ENCODE data around the gene UACA.
"Not testable (repeated sequence)": the region's sequence is repeated elsewhere in the genome, so short reads cannot be mapped to it uniquely, and the experiment has no call there.

The UACA gene

DNA sequence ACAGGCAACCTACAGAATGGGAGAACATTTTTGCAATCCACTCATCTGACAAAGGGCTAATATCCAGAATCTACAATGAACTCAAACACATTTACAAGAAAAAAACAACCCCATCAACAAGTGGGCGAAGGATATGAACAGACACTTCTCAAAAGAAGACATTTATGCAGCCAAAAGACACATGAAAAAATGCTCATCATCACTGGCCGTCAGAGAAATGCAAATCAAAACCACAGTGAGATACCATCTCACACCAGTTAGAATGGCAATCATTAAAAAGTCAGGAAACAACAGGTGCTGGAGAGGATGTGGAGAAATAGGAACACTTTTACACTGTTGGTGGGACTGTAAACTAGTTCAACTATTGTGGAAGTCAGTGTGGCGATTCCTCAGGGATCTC is 100.3 kb downstream of the UACA start:
- DNase-seq = not testable (repeated sequence)

DNA sequence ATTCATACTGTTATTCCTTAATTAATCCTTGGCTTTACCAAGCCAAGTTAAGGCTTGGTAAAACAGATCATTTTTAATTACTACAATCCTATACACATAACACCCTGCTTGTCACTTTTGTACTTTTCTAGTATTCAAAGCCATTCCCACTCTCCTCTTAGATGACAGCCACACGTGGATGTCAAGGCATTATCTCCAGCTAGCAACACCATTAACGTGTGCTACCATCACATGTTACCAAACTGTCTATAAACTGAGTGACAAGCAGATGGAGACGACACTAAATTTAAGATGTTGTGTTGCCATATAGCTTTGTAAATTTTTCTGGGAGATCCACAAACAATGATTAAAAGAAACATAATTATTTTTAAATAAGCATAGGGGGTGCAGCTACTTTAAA is 103.7 kb downstream of the UACA start:
- DNase-seq = no peak

DNA sequence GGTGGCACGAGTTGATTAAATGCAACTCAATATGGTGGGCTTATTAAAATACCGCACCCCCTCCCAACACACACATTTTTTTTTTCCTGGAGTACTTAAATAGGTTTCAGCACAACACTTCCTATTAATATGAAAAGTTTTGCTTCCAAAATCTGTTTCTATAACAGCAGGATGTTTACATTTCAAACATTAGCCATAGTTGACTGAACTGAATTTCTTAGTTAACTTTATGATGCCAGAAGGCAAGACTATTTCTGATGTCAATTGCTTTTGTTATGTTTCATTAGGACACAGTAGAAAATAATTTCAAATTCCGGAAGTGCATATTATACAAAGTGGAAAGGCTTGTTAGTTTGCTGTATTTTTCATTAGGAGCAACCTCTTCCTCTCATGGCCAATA is 104.7 kb downstream of the UACA start:
- no peak for DNase-seq

DNA sequence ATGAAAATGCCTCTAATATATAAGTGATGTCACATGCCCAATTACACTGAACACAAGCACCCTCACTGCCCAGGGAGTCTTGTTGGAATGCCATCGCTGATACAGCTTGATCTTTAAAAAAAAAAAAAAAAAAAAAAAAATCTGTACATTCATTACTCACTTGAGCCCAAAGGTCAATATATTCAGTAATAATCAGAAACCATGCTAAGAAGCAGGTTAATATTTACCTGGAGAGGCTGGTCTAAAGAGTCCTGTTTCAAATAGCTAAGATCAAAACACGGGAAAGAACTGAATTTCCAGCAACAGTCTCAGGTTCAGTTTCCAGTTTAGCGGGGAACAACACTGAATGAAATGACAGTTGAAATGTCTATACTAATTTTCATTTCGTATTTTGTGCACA is 109.9 kb downstream of the UACA start:
- no peak for DNase-seq

DNA sequence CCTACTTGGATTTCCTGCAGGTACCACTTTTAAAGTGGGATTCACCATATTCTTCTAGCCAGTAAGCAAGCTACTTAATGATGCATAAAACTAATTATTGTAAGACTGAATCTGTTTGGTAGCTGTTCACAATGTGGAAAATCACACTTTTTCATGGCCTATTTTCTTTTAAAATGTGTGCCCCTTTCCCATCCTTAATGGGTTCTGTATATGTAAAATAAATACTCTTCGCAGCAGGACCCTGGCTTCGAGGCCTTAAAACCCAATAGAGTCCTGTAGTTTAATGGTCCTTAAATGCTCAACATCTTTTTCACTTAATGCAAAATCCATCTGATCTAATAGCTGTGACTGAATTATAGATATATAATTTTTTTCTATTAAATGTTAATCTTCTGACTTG is 111.0 kb downstream of the UACA start:
- DNase-seq = no peak

DNA sequence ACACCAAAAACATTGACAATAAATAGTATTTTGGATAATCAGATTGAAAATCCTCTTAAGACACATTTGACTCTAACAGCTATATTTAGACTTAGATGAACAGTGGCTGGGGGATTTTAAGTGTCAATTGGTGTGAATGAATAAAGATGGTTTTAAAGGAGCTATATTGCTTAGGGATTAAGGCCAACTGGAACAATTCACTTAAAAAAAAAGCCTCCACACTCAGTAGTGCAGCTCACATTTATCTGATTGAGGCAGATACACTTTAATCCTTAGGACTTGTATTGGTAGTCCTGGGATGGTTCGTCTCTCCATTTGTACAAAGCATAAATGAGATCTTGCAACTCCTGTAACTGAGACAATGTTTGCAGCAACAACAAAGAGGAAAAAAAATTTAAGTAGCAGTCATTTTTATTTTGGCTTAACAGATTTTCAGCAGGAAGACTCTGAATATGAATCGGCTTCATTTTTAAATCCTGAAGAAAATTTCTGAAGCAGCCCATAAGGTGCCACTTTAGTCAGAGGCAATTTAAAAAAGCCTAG is 112.0 kb downstream of the UACA start:
- no peak for DNase-seq

DNA sequence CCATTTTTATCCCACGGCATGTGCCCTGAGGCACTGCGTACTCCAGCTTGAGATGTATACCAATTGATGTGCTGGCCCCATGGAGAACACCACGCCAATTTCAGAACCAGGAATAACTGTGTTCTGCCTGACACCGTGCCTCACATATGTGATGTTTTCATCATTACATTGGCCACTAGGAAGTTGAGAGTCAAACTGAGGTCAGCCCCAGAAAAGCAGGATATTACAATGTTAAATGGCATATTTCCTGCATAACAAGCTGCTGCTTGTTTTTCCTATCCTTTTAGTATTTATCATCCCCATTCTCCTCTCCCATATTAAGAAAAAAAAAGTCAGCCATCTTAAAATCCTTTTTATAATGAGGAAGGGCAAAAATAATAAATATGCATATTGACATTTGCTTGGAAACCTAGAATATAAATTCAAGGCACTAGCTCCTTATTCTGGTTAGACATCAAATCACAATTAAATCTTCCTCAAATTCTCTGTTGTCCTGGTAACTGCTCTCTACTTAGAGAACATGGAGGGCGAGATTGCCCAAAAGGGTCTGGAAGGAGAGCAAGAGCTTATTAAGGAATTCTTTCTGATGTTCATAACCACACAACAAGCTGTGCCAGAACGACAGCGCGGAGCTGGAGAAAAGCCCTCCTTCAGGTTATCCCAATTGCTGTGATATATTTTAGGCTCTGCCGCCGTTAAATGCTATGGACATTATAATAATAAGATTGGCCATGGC is 112.6 kb downstream of the UACA start:
- no peak for DNase-seq

DNA sequence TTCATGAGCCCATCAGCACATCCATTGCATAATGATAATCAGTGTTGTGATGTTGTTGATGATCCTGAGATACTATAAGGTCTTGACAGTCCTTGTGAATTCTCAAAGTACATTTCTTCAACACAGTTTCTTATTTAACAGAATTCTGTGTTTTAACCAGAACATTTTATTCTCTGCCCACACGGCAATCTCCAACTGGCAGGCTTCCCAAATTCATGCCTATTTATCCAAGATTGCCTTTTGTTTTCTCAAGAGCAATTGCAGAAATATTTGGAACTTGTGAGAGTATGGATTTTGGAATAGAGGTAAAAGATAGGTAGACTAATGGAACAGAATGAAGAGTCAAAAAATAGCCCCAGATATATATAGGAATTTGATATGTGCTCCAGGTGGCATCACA is 116.0 kb downstream of the UACA start:
- DNase-seq = no peak

DNA sequence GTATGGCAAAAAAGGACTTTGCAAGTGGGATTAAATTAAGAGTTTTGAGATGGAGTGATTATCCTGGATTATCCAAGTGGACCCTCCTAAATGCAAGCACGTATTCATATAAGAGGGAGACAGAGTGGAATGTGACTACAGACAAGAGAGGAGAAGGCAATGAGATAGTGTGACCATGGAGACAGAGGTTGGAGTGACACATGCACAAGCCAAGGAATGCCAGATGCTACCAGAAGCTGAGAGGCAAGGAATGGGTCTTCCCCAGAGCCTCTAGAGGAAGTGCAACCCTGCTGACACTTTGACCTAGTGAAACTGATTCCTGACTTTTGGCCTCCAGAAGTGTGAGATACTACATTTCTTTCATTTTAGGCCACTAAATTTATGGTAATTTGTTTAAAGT is 117.2 kb downstream of the UACA start:
- no peak for DNase-seq

DNA sequence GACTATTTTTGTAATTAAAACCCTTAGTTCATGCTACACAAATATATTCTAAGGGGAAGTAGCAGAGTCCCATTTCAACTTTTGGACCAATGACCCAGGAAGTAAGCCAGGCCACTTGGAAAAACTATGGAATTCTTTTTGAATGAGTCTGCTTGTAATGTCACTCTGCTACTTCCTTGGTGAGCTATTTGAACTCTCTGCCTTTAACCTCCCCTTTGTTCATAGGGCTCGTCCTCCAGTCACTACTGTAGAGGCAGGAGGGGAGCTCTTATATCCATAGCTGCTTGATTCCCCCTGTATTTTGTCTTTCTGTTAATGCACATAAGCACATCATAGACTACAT is 119.6 kb downstream of the UACA start:
- no peak for DNase-seq

DNA sequence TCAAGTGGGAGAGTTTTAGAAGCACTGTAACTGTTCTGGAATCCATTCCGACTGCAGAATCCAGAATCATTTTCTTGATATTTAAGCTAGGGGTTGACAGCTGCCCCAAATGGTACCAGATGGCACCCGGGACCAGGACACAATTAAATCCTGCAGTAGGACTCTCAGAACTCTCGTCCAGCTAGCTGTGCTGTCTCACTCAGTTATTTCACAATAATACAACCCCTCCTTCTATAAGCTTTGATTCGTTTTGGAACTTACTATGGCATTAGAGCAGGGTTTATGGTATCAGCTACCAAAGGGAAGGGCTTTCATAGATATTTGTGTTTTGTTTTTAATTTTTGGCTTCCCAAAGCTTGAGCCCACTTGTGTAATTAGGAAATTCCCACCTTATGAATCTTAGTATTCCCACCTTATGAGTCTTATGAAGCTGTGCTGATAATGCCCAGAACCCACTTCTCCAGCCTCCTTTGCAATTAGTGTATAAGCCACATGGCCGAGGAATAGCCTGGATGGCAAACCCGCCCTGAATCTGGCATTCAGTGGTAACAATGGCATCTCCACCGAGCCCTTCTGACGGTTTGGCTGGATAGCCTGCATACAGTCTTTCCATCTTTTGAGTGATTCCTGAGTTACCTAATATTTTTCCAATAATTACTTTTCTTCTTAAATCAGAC is 120.1 kb downstream of the UACA start:
- no peak for DNase-seq

DNA sequence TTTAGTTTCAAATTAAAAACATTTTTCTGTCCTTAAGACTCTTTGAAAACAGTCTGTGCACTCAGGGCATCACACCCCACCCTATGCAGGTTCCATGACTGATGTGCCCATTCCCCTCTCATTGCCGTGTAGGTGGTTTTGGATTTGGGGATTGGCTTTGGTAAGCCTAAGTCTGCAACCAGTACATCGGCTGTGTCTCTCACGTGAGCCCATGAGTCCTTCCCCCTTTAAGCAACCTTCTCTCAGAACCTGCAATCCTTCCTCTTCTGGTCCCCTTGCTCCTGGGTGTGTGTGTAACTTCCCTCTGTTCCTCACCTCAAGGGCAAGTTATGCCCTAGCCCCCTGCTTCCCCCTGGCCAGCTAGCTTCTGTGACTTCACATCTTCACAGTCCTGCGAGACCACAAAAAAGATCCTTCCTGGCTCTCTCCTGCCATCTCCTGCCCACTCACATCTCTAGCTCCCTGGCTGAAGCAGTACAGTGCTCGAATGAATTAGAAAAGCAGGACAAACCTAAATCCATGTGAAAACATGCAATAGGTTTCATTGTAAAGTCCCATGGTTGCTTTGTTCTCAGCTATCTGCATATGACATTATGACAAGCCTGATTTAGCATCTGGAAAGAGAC is 126.7 kb downstream of the UACA start:
- peak in 1 of 2 donors; percentile 11 for DNase-seq

DNA sequence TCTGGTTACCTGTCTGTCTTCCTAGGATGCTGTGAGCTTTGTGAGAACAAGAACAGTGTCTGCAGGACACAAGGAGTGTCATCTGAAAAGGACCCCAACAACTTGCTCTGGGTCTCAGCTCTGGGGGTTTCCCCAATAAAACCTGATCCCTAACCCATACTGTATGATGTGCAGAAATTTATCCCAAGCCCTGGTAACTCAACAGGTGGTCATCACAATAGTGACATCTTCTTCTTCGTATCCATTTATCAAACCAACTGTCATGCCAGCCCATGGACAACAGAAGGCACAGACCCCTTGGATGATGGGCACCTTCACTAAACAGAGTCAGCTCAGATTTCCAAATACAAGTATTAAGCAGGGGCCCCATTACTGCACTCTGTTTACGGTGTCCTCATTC is 127.5 kb downstream of the UACA start:
- no peak for DNase-seq

DNA sequence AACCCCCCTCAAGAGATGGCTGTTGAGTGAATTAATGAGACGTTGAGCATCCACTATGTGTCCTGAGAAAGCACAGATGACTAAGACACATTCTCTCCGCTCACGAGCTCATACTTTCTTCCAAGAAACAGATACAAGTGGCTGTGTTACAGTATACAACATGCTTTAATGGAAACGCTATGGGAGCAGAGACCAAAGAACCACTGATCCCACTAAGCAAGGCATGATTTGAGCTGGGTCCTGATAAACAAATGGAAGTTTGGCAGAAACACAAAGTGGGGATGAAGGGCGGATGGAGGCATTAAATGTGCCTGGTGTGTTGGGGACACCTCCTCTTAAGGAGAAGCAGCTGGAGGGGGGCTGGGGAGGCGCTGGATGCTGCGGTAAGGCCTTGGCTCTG is 129.4 kb downstream of the UACA start:
- no peak for DNase-seq

DNA sequence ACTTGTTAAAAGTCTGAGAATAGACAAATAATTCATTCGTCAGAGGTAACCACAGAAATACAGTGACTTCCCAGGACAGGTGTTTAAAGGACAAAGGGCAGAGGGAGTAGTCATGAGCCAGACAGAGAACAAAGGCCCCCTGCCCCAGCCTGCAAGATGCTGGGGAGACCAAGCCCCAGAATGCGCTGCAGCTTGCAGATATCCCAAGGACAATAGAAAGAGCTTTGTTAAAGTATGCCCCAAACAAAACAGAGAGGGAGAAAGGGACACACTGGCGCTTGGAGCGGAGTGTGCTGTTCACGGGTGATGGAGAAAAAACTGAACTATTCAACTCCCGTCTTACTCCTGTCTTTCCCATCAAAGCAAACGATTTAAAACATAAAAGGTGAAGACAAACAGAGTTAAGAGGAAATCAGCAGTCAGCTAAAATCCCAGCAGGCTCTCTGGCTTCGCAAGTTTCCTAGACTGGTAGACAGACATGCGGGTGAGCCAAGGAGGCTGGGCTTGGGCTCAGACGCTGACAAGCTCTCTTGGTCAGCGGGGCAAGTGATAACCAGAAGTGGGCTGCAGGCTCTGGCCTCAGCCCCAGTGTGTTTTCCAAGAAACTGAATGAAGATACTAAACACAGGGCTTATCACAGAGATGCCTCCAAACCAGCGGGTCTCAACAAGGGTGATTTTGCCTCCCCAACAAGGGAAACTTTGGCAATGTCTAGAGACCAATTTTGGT is 130.1 kb downstream of the UACA start:
- DNase-seq = no peak

DNA sequence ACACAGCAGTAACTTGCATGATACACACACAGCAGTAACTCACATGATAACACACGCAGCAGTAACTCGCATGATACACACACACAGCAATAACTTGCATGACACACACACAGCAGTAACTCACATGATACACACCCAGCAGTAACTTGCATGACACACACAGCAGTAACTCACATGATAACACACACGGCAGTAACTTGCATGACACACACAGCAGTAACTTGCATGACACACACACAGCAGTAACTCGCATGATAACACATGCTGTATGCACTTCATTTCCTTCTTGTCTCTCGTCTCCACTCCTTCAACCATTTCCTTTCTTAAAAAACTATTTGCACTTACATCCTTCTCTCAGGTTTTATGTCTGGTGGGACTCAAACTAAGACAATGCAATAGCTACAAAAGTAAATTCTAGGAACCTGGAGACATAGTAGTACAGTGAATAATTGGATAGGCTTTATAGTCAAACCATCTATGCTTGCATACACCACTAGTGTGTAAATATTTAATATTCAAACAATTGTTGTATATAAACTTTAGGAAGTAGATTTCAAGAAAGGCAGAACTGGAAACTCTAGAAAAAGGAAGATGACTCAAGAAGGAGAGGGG is 130.8 kb downstream of the UACA start:
- DNase-seq = peak in 1 of 2 donors; percentile 17

DNA sequence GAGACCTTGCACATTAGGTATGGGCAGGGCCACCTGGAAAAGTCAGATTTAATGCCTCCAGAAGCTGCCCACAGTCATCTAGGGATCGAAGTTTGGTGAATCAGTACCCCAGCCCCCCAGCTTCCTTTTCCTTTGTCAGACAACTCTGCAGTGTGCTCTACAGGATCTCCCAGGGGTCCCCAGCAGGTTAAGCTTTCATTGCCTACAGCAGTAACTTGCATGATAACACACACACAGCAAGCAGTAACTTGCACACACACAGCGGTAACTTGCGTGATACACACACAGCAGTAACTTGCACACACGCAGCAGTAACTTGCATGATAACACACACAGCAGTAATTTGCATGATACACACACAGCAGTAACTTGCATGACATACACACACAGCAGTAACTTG is 131.3 kb downstream of the UACA start:
- no peak for DNase-seq

DNA sequence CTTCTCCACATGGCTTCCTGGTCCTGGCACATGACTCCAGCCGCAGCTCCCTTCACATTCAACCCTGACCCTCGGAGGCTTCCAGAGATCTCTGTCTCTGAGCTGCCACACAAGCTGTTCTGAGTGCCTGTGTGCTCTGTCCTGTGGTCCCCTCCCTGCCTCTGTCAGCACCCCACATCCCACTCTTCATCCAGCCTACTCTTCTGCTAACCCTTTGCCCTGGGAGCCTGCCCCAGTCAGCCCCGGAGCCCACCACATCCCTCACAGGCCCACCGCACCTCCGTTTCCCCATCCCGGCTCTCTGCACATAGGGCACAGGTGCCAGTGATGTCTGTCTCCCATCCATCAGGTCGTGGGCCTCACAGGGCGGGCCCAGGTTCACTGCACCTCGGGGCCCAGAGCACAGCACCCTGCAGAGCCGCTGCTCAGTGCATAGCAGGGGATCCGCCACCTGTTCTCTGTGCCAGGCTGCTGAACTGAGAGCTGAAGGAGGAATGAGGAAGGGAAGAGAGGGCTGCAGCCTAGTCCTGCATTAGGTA is 133.6 kb downstream of the UACA start:
- no peak for DNase-seq

DNA sequence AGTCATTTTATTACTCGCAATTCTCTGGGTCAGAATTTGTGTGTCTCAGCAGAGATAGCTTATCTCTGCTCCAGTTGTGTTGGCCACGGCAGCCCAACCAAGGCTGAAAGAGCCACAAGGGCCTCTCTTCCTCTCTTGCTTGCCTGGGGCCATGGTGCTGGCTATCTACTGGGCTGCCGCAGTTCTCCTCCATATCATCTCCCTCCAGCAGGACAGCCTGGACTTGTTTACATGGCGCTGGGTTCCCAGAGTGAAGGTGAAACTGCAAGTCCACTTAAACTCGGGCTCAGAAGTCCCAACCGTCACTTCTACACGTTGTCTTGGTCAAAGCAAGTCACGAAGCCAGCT is 134.8 kb downstream of the UACA start:
- no peak for DNase-seq

DNA sequence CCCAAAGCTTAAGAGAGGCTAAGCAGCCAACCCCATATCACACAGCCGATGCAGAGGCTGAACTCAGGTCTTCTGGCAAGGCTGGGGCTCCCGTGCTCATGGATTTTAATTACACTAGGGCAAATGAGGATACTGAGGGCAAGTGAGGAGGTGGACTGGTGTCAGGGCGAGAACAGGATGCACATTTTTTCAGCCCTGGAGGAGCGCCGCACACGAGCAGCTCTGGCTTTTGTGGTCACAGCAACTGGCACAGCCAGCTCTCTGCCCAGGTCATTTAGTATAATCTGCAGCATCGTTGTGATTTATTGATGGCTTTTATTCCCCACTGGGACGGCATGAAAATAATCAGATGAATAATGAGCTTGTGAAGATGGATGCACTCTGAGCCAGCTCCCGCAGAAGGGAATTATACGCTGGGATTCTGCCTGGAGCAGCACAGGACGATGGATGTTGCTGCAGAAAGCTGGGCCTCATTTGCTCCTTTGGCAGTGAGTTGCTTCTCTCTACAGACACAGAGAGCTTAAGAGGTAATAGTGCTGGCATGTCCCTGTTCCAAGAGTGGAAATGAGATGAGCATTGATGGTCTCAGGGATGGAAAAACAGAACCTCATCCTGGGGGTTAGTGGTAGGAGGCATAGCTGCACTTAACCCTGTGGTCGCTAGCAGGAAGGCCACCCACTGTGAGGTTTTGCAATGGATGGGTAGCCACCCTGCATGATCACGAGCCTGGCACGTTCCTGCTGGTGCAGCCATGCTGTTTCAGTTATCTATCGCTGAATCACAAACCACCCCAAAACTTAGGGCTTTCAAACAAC is 135.4 kb downstream of the UACA start:
- no peak for DNase-seq

DNA sequence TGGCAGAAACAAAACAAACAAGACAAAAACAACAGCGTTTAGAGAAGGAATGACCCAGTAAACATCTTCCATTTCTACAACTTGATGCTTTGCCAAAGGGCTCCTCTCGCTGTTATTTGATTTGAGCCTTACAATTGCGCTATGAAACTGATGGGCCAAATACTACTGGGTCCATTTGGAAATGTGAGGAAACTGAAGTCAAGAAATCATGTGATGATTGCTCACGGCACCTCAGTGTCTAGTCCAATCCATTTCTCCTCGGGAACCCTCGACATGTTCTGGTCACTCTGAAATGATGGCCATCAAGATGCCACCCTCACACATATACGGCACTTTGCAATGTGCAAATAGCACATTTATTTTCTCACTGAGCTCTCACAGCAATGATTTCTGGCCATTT is 136.0 kb downstream of the UACA start:
- DNase-seq = no peak

DNA sequence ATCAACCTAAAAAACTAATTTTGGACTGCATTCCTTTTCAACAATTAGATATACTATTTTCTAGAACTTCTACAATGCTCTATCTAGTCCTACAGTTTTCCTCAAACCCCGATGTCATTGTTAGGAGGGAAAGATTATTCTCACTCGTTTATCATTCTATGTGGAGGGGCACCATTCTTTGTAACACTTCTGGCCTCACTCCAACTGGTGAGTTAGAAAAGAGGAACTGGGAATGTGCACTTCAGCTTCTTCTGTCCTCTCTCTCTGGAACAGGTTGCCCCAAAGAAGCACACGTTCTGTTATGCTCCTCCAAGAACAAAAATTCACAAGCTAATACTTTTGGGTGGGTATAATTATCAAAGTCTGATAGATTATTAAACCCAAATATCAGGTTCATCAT is 137.9 kb downstream of the UACA start:
- peak; percentile 23 to 45 for DNase-seq

Measured in inflammatory macrophage (primary cell).